ENCODE data around the gene C11orf86.
"Not testable (repeated sequence)": the region's sequence is repeated elsewhere in the genome, so short reads cannot be mapped to it uniquely, and the experiment has no call there.

C11orf86 gene

DNA sequence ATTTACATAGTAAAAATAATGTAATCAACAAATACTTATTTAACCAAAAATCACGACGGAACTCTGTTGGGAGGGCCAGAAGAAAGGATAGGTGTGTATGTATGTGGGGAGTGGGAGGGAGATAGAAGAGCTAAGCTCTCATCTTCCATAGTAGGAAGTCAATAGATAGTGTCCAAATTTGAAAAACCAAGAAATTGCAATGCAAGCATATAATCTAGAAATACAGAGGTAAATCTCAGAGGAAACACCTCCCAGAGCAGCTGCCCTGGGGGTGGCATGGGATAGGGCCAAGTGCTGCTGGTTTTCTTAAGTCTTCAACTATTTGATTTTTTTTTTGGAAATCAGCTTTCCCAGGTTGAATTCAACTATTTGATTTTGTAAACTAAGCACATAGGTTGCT, 16.9 kb downstream of the C11orf86 start:
- DNase-seq = no peak

DNA sequence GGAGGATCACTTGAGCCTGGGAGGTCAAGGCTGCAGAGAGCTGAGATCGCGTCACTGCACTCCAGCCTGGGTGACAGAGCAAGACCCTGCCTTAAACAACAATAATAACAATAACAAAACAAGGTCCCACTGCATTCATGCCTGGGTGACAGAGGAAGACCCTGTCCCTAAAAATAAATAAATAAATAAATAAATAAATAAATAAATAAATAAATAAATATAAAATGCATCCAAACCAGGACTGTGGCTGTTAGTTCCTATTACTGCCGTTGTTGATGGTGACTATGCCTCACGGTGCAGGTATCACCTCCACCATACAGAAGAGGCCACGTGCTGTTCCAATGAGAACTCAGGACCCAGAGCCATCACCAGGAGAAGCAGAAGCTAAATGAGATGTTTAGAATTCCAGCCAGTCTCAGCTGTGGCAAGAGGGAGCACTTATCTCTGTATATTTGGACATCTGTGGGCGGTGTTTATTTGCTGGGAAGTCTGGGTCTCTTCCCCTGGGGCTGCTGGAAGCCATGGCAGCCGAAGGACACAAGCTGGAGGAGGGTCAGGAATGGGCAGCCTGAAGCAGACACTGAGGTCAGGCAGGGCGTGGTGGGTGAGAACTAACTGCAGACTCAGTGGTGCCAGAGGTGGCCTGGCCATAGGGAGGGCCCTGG, 21.6 kb downstream of the C11orf86 start:
- DNase-seq = no peak

DNA sequence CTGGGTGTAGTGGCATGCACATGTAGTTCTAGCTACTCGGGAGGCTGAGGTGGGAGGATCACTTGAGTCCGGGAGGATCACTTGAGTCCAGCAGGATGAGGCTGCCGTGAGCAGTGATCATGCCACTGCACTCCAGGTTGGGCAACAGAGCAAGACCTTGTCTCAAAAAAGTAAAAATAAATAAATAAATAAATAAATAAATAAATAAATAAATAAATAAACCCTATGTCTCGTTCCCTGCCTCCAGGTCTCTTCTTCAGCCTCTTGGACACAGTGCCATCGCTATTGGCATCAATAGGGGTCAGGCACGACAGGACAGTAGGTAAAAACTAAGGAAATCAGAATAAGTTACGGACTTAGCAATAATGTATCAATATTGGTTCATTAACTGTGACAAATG, 24.5 kb downstream of the C11orf86 start:
- DNase-seq = no peak

DNA sequence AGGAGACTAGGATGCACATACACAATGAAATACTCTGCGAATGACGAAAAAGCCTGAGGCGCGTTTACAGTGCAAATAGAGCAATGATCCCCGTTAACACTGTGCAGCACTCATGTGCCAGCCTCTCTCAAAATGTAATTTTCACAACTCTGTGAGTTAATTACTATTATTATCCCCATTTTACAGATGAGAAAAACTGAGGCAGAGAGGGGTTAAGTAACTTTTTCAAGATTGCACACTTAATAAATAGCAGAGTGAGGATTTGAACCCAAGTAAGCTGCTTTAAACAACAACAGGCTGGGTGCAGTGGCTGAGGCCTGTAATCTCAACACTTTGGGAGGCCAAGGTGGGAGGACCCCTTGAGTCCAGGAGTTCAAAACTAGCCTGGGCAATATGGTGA, 26.2 kb downstream of the C11orf86 start:
- no peak for DNase-seq

DNA sequence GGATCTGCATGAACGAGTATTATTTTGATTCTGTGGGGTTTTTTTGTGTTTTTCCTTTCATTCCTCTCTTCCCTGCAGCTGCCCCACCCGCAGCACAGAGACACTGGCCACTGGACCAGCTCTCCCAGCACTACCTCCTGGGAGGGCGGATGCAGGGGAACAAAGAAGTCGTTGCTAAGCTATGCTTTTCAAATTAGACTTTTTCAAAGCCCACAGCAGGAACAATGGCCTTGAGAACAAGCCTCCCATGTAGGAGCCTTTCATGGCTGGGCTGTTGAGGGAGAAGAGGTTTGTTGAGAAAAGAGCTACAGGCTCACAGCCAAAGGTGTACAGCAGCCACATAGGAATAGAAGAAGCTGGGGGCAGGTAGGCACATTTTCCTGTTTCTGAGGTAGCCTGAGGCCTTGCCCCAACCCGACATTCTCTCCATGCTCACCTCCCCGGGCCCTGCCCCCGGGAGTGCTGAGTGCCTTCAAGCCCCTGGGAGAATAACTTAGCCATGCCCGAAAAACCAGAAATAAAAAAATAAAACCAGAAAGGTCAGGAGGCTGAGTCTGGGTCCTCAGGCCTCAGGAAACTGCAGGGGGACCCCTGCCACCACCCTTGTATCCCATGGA, 27.3 kb downstream of the C11orf86 start:
- no peak for DNase-seq

DNA sequence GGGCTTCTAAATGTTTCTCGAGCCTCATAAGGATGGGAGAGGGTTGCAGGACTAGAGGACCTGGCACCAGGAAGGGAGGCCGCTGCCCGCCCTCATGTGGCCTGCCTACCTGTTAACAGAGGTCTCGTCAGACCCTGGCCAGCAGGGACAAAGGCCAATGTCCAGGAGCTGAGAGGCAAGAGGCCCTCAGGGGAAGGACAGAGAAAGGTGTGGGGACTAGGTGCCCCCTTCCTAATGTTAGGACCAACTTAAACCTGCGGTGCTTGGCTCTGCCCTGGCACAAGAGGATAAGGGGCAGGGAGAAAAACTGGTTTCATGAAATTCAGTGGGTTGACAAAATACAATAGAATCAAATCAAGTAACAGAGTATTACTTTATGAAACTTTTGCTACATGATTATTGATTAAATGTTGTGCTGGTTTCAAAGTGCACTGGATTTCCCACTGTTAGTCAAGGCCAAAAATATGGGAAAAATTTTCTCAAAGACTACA, 27.9 kb downstream of the C11orf86 start:
- DNase-seq = no peak

DNA sequence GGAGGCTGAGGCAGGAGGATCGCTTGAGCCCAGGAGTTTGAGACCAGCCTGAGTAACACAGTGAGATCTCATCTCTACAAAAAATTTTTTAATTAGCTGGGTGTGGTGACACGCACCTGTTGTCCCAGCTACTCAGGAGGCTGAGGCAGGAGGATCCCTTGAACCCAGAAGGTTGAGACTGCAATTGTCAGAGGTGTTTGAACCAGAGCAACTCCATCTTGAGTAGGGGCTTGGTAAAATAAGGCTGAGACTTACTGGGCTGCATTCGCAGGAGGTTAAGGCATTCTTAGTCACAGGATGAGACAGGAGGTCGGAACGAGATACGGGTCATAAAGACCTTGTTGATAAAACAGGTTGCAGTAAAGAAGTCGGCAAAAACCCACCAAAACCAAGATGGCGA, 30.1 kb downstream of the C11orf86 start:
- DNase-seq = not testable (repeated sequence)

DNA sequence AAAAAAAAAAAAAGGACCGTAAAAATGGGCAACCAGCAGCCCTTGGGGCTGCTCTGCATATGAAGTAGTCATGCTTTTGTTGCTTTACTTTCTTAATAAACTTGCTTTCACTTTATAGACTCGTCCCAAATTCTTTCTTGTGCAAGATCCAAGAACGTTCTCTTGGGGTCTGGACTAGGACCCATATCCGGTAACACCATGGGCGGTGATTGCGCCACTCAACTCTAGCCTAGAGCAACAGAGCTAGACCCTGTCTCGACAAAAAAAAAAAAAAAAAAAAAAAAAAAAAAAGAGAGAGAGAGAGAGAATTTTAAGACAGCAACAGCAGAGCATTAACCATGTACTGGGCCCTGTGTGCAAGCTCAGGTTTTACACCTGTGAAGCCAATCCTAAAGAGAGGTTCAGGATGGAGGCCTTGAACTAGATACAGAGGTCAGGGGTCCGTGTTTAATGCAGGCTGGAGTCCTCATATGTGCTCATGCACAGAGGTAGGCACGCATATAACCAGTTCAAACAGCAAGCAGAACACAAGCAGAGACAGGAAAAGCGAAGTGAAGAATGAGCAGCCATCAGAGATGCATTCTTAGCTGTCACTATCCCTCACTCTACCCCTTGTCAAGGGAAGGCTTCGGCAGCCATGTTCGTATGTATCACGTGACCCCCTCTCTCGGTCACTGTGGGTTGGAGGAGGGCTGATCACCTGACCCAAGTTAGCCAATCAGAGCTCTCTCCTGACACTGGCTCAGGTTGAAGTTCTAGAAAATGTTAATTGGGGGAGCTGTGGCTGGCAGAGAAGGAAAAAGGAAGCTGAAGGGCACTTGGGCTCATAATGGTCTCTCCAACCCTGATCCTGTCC, 31.2 kb downstream of the C11orf86 start:
- DNase-seq = no peak

DNA sequence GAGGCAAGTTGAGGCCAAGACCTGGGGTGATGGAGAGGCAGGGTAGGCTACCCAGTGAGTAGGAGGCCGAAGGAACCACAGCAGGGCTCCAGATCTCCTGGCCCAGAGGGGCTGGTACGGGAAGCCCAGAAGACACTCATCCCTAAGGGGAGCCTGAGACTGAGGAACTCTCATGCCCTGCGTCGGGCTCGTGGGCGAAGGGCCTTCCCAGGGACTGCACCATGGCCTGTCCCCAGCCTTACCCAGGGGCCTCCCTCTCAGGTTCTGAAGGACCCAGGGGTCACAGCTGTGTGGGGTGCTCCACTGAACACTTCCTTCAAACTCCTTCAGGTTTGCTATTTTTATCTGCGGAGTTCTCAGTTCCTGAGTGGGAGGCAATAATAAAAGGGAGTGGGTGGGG, 32.0 kb downstream of the C11orf86 start:
- no peak for DNase-seq

DNA sequence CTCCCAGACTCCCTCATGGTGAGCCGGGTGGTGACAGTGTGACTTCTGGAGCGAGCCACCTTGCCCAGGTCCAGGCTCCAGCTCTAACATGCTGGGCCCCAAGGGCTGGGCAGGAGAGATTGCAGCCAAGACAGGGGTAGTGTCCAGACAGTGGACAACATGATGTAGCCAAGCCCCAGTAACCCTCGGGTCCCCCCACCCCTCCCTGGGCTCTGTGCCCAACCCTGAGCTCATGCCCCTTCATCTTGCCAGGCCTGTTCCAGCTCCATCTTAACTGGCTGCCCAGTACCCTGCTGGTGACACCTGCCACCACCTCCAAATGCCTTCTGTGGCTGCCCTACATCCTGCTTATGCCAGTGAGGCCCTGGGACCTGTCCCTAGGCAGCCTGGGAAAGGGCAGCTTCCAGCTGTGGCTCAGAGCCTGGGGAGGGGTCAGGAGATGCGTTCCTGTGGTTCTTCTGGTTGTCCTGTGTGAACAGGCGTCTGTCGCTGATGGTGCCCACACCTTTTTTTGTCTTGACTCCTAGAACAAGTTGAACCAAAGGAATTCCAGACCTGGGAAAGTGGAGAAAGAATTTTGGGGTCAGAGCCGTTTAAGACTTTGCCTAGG, 35.3 kb downstream of the C11orf86 start:
- no peak for DNase-seq

DNA sequence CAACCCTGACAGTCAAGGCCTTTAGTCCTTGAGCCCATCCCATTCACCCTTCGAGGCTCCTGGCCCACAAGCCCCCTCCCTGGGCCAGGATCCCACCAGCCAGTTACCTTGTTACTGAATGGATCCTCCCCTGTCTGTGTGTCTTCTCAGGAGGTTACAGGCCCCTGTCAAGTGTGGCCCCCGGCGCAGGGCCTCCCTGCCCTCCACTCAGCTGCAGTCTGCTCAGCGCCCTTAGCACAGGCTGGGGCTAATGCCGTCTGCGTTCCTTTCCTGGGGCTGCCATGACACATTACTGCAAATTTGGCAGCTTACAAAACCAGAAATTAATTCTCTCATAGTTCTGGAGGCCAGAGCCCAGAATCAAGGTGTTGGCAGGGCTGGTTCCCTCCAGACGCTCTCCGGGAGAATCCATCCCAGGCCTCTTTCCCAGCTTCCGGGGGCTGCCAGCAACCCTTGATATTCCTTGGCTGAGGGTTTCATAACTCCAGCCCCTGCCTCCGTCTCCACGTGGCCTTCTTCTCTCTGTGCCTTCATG, 38.5 kb downstream of the C11orf86 start:
- no peak for DNase-seq

DNA sequence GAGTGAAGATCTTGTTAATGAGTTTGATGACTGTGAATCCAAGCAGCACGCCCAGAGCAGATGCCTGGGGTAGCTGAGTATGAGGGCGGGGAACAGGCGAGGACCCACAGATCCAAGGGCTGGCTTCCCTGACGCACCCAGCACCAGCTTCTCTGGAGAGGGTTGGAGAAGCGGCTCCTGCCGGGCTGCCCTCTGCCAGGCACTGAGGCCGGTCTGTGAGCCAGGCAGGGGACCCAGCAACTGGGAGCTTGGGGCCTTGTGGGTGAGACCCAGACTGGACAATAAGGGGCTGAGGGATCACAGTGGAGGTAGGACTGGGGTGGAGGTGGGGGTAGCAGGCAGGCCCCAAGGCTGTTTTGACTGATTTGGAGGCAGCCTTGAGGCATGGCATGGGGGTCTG, 39.2 kb downstream of the C11orf86 start:
- no peak for DNase-seq

DNA sequence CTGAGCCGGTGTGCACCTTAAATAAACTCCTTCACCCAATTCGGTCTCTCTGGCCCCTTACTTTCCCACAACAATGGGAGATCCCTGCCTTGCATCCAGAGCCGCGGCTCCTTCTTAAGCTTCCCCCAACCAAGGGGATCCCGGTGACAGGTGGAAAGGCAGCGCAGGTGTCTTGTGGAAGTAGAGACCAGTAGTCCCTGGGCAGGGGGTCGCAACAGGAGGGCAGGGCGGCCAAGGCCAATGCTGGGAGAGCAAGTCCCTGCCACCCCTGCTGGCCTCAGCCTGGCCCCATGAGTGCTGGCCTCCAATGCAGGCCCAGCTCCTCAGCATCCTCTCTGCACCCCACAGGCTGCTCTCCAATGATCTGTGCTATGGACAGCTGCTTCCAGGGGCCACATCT, 39.9 kb downstream of the C11orf86 start:
- no peak for DNase-seq

DNA sequence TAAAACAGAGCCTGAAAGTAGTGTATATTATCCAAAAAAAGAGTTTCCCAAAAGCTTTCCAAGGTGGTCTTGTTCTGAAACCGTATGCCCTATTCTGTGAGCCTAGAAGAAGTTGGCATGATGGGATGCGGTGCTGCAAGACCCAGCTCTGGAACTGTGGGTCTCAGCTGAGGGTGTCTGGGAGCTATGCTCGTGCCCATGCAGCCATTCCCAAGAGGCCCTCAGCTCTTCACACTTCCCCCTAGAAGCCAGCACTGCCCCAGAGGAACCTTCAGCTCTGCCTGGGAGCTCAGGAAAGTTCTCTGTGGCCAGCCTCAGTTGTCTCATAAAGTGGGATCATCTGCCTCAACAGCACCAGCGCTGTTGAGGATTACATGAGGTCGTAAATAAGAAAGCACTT, 41.4 kb downstream of the C11orf86 start:
- no peak for DNase-seq

DNA sequence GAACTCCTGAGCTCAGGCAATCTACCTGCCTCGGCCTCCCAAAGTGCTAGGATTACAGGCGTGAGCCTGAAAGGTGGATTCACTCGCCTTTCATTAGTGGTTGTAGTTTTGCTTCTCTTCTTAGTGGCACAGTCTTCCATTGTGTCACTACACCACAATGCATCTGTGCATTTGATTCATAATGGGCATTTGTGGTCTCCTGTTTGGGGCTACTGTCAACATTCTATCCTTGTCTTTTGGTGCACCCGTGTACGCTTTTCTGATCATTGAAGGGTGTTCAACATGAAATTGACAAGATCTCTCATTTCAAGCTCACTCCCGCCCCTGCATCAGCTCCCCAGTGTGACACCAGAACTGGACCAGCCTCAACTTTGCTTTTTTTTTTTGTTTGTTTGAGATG, 45.8 kb downstream of the C11orf86 start:
- DNase-seq = no peak

DNA sequence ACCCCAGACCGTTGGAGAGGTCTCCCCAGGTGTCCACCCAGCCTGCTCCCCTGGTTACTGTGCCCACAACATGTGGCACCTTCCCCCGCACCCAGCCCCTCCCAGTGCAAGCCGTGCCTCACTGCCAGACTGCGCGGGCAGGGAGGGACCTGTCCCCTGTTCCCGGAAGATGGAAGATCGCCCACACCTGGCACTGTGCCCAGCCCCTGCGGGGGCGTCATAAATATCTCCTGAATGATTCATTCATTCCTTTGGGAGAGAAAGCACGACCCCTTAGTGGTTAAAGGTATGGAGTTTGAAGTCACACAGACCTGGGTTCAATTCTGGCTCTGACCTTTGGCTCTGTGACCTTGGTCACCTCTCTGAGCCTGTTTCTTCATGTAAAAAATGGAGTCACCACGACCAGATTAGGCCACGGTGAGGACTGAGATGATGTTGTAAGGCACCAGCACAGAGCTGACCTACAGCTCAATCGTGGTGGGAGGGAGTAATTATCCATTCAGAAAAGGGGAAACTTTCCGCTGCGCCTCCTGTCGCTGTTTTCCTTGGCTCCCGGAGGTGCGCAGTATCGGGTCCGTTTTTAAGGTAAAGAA, 47.3 kb downstream of the C11orf86 start:
- no peak for DNase-seq

DNA sequence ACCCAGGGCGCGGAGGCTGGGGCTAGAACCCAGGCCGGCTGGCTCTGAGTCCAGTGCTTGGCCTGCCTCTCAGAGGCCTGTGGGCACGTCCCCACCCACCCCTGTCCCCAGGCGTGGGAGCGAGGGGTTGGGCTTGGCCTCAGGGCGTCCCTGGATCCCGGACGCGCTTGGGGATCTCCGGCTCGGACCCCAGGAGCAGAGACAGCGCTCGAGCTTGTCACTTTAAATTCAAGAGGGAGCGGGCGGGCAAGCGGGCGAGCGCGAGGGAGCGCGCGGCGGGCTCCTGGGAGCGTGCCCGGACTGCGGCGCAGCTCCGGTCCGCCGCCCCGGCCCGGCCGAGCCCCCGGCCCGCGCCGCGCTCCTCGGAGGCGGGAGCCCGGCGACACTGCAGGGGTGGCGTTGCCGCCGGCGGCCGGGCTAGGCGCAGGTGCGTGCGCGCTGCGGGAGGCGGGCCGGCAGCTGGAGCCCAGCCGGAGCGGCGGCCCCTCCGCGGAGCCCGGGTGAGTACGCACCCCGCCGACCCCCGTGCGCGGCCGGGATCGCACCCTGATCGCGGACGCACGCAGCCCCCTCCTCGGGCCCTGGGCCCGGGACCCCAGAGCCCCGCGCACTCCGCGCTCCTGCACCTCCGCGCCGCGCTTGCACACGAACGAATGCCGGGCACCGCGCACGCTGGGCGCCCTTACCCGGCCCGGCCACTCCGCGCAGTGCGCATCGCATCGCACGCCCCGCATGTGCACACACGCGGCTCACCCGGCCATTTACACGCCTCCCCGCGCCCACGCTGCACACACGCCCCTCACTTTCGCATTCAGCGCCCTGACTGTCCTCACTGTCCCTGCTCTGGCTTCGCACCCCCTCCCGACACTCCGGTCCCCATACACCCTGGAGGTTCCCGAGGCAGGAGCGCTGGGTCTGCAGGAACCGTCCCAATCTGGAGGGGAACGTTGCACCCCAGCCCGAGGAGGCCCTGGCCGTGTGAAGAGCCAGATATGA, 48.2 kb downstream of the C11orf86 start, which contains the start of gene SYT12:
Gene SYT12 (plus strand): TSS at position 174 of the 996 bp plus-strand sequence. CDS start 7,011 bp downstream, outside the sequence.
- DNase-seq = no peak

DNA sequence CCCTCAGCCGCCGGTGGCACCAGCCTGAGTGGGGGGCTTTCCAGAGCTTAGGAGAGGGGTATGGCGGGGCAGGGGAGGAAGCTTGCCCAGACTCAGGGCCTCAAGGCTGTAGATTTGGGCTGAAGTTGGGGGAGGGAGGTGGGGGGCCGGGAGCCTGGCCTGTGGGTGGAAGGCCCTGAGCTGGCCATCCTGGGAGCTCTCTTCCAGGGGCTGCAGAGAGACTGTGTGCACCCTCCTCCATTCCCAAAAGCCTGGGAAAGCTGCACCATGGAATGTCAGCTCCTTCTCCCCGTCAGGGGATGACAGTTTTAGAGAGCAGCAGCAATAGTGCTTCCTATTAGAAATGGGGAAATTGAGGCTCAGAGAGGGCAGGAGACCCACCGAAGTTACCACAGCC, 48.9 kb downstream of the C11orf86 start:
- no peak for DNase-seq

DNA sequence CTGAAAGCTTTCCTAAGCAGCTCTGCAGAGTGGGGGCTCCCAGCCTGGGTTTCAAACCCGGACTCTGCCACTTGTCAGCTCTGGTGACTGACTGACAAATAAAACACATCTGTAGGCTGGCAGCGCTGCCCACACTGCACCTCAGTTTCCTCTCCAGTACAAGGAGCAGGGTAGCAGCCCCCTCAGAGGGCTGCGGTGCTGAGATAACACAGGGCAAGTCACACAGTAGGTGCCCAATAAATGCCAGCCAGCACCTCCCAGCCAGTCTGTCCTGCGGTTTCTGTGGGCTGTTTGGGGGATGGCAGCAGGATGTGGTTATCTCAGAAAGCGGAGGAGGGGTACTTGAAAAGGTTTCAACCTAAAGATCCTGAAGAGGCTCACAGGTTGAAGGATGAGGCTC, 49.3 kb downstream of the C11orf86 start:
- DNase-seq = peak in 1 of 4 experiments; percentile 24

DNA sequence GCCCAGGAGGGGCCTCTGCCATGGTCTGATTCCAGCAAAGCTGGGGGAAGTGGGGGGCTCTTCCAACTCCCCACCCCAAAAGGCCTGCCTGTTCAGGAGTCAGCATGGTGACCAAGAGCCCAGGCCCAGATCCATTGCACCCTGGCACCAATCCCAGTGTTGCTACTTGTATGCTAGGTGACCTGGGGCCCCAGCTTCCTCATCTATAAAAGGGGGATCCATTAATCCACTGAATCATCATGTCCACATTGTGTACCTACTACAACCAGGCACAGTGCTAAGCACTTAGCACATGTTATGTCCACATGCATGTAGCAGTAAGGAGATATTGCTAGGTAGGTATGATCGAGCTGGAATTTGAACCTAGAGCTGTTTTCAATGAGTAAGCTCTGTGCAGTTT, 49.9 kb downstream of the C11orf86 start:
- no peak for DNase-seq

DNA sequence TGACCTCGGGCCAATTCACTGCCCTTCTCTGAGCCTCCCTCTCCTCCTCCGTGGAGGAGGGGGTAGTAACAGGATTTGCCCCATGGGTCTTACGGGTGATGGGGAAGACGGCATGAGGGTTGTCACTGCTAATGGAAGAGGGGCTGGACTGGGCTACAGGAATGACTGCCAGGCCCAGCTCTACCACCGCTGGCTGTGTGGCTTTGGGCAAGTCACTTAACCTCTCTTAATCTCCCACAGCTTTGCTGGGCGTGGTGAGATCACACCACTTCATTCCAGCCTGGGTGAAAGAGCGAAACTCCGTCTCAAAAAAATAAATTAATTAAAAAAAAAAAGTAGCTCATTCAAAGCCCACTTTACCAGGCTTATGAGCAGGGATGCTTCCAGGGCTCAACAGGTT, 50.6 kb downstream of the C11orf86 start:
- DNase-seq = no peak
